HCT116 (cell line): ENCODE measurements around the gene NUMA1. TPM values are rescaled to one million over a fixed set of nuclear protein-coding genes. Genes with fewer than 3 reads are reported as not detected.

ENCODE experiments used
- ATAC-seq: fragments of 200-7000 bp; cut with Tn5 transposase; 2 replicates; pipeline ENCODE4 v1.9.1; 2020; ENCODE audit warnings: mild to moderate bottlenecking, moderate library complexity
- BruUV-seq: library from RNA; stranded (reverse); fragments of 400-500 nt; replicated peaks from 2 replicates; lab custom pipeline; 2021; lab: Mats Ljungman, UMichigan
- CTCF ChIA-PET: fragments of 300-600 bp; sonication (Branson Sonifier 250); formaldehyde crosslinking; loops from one replicate; lab custom pipeline; 2021; ENCODE audit warnings: antibody characterized with exemption; lab: Charles Lee
- POLR2A ChIA-PET: fragments of 300-600, 350-600 bp; sonication (Branson Sonifier 250); formaldehyde crosslinking; loops from one replicate; lab custom pipeline; 2021; ENCODE audit warnings: antibody characterized with exemption; lab: Charles Lee
- RAD21 ChIA-PET, 2 experiments: fragments of 300-600 bp; sonication (Branson Sonifier 250); formaldehyde crosslinking; loops; one replicate each; lab custom pipeline; 2023; ENCODE audit warnings: low total read pairs in 2 of 2; ENCODE audit not compliant: uncharacterized antibody in 2 of 2, unreplicated experiment in 2 of 2, low non-redundant PET in 1 of 2; lab: Charles Lee
- DNase-seq: peaks from one replicate; pipeline ENCODE4 v3.0.0-alpha.2; 2010; ENCODE audit warnings: low read depth, low spot score
- H2AFZ ChIP-seq: fragments of 200-600 bp; shearing (Covaris generic), sonication (generic); 2 replicates; pipeline ENCODE4 v1.6.1; 2017; ENCODE audit warnings: low read depth, mixed run types, mixed read lengths, antibody characterized with exemption, low read length; ENCODE audit not compliant: poor library complexity, severe bottlenecking
- H3K27ac ChIP-seq: 2 replicates; pipeline ENCODE4 v1.5.1; 2012; ENCODE audit warnings: low read depth, low read length
- H3K27me3 ChIP-seq: fragments of 200-600 bp; sonication (generic); 2 replicates; pipeline ENCODE4 v1.6.1; 2016; ENCODE audit warnings: mixed run types, low read length, mixed read lengths; ENCODE audit not compliant: insufficient read depth
- H3K36me3 ChIP-seq, 2 experiments: fragments of 200-500 bp in 1 of 2; fragments of 200-600 bp in 1 of 2; sonication (Bioruptor generic) in 1 of 2; sonication (generic) in 1 of 2; 2 replicates each; pipeline versions ENCODE4 v1.5.1 to v1.6.1; 2014 to 2016; ENCODE audit warnings: low read length in 2 of 2, inconsistent platforms in 1 of 2, mixed read lengths in 1 of 2, mixed run types in 1 of 2; ENCODE audit not compliant: insufficient read depth in 2 of 2, control insufficient read depth in 1 of 2
- H3K4me1 ChIP-seq, 2 experiments: fragments of 200-600 bp in 1 of 2; sonication (generic) in 1 of 2; 2 replicates each; pipeline versions ENCODE4 v1.5.1 to v1.6.1; 2012 to 2017; ENCODE audit warnings: low read length in 2 of 2, inconsistent platforms in 1 of 2, mild to moderate bottlenecking in 1 of 2, mixed read lengths in 1 of 2, mixed run types in 1 of 2, moderate library complexity in 1 of 2; ENCODE audit not compliant: insufficient read depth in 2 of 2, control insufficient read depth in 1 of 2
- H3K4me2 ChIP-seq: fragments of 200-600 bp; sonication (generic); 2 replicates; pipeline ENCODE4 v1.6.1; 2017; ENCODE audit warnings: mixed run types, low read length, mixed read lengths
- H3K4me3 ChIP-seq, 2 experiments: fragments of 200-600 bp in 1 of 2; sonication (generic) in 1 of 2; replicated peaks in 1 of 2; 2 replicates each; pipeline ENCODE4 v1.5.1; 2011 to 2016; ENCODE audit warnings: low read length in 2 of 2, control low read depth in 1 of 2, low read depth in 1 of 2, mild to moderate bottlenecking in 1 of 2, mixed read lengths in 1 of 2, mixed run types in 1 of 2
- H3K79me2 ChIP-seq: fragments of 200-600 bp; sonication (generic); 2 replicates; pipeline ENCODE4 v1.6.1; 2017; ENCODE audit warnings: mild to moderate bottlenecking, mixed run types, low read length, moderate library complexity, mixed read lengths; ENCODE audit not compliant: insufficient read depth
- H3K9ac ChIP-seq: fragments of 200-600 bp; sonication (generic); 2 replicates; pipeline ENCODE4 v1.6.1; 2016; ENCODE audit warnings: low read length, mixed read lengths
- H3K9me2 ChIP-seq: fragments of 200-600 bp; sonication (generic), shearing (Covaris generic); 2 replicates; pipeline ENCODE4 v1.6.1; 2017; ENCODE audit warnings: mixed run types, mild to moderate bottlenecking, moderate library complexity; ENCODE audit not compliant: insufficient read depth
- H3K9me3 ChIP-seq, 2 experiments: fragments of 200-500 bp in 1 of 2; fragments of 200-600 bp in 1 of 2; sonication (Bioruptor generic) in 1 of 2; sonication (generic) in 1 of 2; 2 replicates each; pipeline ENCODE4 v1.6.1; 2014 to 2017; ENCODE audit warnings: low read length in 2 of 2, mixed read lengths in 2 of 2, inconsistent platforms in 1 of 2, low read depth in 1 of 2, mild to moderate bottlenecking in 1 of 2, mixed run types in 1 of 2, moderate library complexity in 1 of 2; ENCODE audit not compliant: control insufficient read depth in 1 of 2, insufficient read depth in 1 of 2
- H4K20me1 ChIP-seq: fragments of 200-600 bp; sonication (generic), shearing (Covaris generic); 2 replicates; pipeline ENCODE4 v1.6.1; 2017; ENCODE audit warnings: mixed run types, mild to moderate bottlenecking, moderate library complexity; ENCODE audit not compliant: insufficient read depth
- CBX3 ChIP-seq: IDR thresholded peaks from 2 replicates; pipeline ENCODE4 v1.6.1; 2012; ENCODE audit warnings: low read depth
- CEBPB ChIP-seq: IDR thresholded peaks from 2 replicates; pipeline ENCODE4 v1.6.1; 2012; ENCODE audit warnings: low read depth
- EGR1 ChIP-seq: IDR thresholded peaks from 2 replicates; pipeline ENCODE4 v1.6.1; 2012; ENCODE audit warnings: low read depth
- ELF1 ChIP-seq: IDR thresholded peaks from 2 replicates; pipeline ENCODE4 v1.6.1; 2012; ENCODE audit warnings: low read depth, borderline replicate concordance
- EZH2 ChIP-seq: fragments of 200-600 bp; sonication (generic); IDR thresholded peaks from 2 replicates; pipeline ENCODE4 v1.6.1; 2017; ENCODE audit warnings: antibody characterized with exemption, mixed run types
- EZH2phosphoT487 ChIP-seq: fragments of 200-600 bp; IDR thresholded peaks from 2 replicates; pipeline ENCODE4 v1.6.1; 2018; ENCODE audit warnings: antibody characterized with exemption, borderline replicate concordance
- JUND ChIP-seq: IDR thresholded peaks from 2 replicates; pipeline ENCODE4 v1.6.1; 2012
- MAX ChIP-seq: IDR thresholded peaks from 2 replicates; pipeline ENCODE4 v1.6.1; 2012
- POLR2AphosphoS5 ChIP-seq: IDR thresholded peaks from 2 replicates; pipeline ENCODE4 v1.6.1; 2011; ENCODE audit warnings: mild to moderate bottlenecking, low read depth, low read length, moderate library complexity
- RAD21 ChIP-seq: IDR thresholded peaks from 2 replicates; pipeline ENCODE4 v1.6.1; 2012; ENCODE audit warnings: low read depth, mild to moderate bottlenecking
- REST ChIP-seq: IDR thresholded peaks from 2 replicates; pipeline ENCODE4 v1.6.1; 2012; ENCODE audit warnings: low read depth
- SRF ChIP-seq: IDR thresholded peaks from 2 replicates; pipeline ENCODE4 v1.6.1; 2012; ENCODE audit warnings: low read depth
- TCF7L2 ChIP-seq: IDR thresholded peaks from 2 replicates; pipeline ENCODE4 v1.7.0; 2011; ENCODE audit warnings: borderline replicate concordance, inconsistent platforms; ENCODE audit not compliant: insufficient read depth, insufficient read length; ENCODE audit errors: extremely low read depth
- YY1 ChIP-seq: IDR thresholded peaks from 2 replicates; pipeline ENCODE4 v1.6.1; 2011; ENCODE audit warnings: low read length, low read depth, moderate library complexity, mild to moderate bottlenecking; ENCODE audit not compliant: insufficient replicate concordance; ENCODE audit errors: extremely low read depth
- ZNF274 ChIP-seq: fragments of 200-500 bp; sonication (Bioruptor generic); IDR thresholded peaks from 2 replicates; pipeline ENCODE4 v1.6.1; 2014; ENCODE audit warnings: mild to moderate bottlenecking, low read depth, low read length, inconsistent platforms
- intact Hi-C: fragments of 100-400 bp; cut with micrococcal nuclease; formaldehyde crosslinking; loops from 2 replicates; pipeline ENCODE4 v1.10.0; 2022
- total RNA-seq: library from RNA; stranded (reverse); gene quantifications from one replicate; pipeline ENCODE4 v1.2.1, GENCODE V29; 2021; ENCODE audit not compliant: unreplicated experiment

The NUMA1 gene
- total RNA-seq, 1 experiment from 2014 or later = 133 TPM

GRCh38 chr11:71977090-71977489 lies 103.3 kb downstream of the NUMA1 start:
- Histone ChIP-seq H3K4me1 (no peaks in the 10 kb centered on the region), H3K36me3 (0 out of 4 replicates have a peak, but pooled peaks cover 0 to 2% of the 10 kb centered on the region in 2 experiments), H4K20me1 (no peaks in the 10 kb centered on the region), H3K9ac (no peak overlapping the region), H2AFZ (no peak overlapping the region), H3K79me2 (0 out of 2 replicates have a peak, but pooled peaks cover 4% of the 10 kb centered on the region), H3K4me2 (no peak overlapping the region), H3K9me2 (no peaks in the 10 kb centered on the region), H3K27ac (no peak overlapping the region), H3K27me3 (no peaks in the 10 kb centered on the region), H3K9me3 (no peaks in the 10 kb centered on the region), H3K4me3 (no peak overlapping the region)
- BruUV-seq = no TSS peak
- DNase-seq (no peak), ATAC-seq (no peak)
- intact Hi-C loops = loop anchor here (2.0 kb wide), 1 partner anchor 458 kb away; the partner anchor contains the start of gene CLPB
- POLR2A ChIA-PET = no interaction called here
- TF ChIP-seq MAX (no peak), JUND (no peak), EGR1 (no peak), TCF7L2 (no peak), CBX3 (no peak), RAD21 (no peak), EZH2 (no peak)
- CTCF ChIA-PET = interaction anchor here (0.9 to 2.2 kb wide), 11 partner anchors 9 to 457 kb away, joined by 3 to 14 read pairs (median 4); partner anchors contain the start of gene CLPB
- RAD21 ChIA-PET = interaction anchor here in 1 of 2 experiments (0.5 to 0.6 kb wide), 2 partner anchors 10 to 117 kb away, joined by 4 read pairs; no protein-coding TSS in a partner anchor

- no peak for DNase-seq
- Histone ChIP-seq H3K4me2 (no peak overlapping the region), H3K9ac (no peak overlapping the region), H3K4me1 (no peaks in the 10 kb centered on the region), H4K20me1 (no peaks in the 10 kb centered on the region), H3K36me3 (0 out of 4 replicates have a peak, but pooled peaks cover 0 to 2% of the 10 kb centered on the region in 2 experiments), H3K79me2 (0 out of 2 replicates have a peak, but pooled peaks cover 4% of the 10 kb centered on the region), H3K4me3 (no peak overlapping the region), H2AFZ (no peak overlapping the region), H3K27ac (no peak overlapping the region), H3K9me3 (no peaks in the 10 kb centered on the region), H3K9me2 (no peaks in the 10 kb centered on the region), H3K27me3 (no peaks in the 10 kb centered on the region)
- intact Hi-C loops = loop anchor here (2.0 kb wide), 1 partner anchor 458 kb away; the partner anchor contains the start of gene CLPB
- POLR2A ChIA-PET = no interaction called here
- RAD21 ChIA-PET = interaction anchor here in 1 of 2 experiments (0.5 kb wide), 1 partner anchor 118 kb away, joined by 4 read pairs; no protein-coding TSS in a partner anchor
- no TSS peak for BruUV-seq
- no peak for ATAC-seq
- CTCF ChIA-PET = interaction anchor here (1.1 to 2.2 kb wide), 7 partner anchors 9 to 454 kb away, joined by 3 to 14 read pairs (median 5); no protein-coding TSS in a partner anchor
- TF ChIP-seq TCF7L2 (no peak), POLR2AphosphoS5 (no peak), CEBPB (no peak), YY1 (no peak), EZH2phosphoT487 (no peak), ELF1 (no peak), RAD21 (no peak), REST (no peak), ZNF274 (no peak), SRF (no peak), EGR1 (no peak)
Observed at GRCh38 chr11:71976551-71976950, 103.8 kb downstream of the NUMA1 start.
